GM18870 (cell line): Measurements from ENCODE around the gene CD8B2.
"Not testable (repeated sequence)": the region's sequence is repeated elsewhere in the genome, so short reads cannot be mapped to it uniquely, and the experiment has no call there.

ENCODE experiments used
- ATAC-seq: cut with Tn5 transposase; IDR thresholded peaks from one replicate; pipeline ENCODE4 v1.9.1; 2021; ENCODE audit warnings: moderate library complexity; ENCODE audit not compliant: unreplicated experiment

CD8B2 gene

DNA sequence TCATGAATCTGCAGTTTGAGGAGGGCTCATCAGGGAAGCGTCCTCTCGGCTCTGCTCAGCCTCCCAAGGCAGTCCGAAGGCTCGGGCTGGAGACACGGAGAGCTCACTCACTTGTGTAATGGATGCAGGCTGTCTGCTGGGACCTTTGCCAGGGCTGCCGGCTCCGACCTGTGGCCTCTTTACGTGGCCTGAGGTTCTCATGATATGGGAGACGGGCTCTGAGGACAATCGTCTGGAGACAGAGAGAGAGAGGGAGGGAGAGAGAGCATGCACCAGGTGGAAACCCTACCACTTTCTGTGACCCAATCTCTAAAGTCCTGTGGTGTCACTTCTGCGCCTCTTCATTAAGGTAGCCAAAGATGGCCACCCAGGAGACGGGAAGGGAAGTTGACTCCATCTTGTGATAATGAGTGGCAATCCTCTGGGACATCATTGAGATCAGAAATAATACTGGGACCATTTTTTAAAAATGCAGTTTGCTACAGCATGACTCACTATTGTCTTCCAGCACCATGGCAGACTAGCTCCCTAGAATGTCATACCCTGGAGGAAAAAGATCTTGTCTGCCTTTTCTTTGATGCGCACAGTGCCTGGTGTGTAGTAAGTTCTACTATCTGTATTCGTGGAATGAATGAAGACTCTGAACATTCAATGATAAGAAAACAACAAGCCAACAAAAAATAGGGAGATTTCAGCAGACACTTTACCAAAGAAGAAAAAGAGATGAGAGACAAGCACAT, 60.2 kb downstream of the CD8B2 start:
- no peak for ATAC-seq

DNA sequence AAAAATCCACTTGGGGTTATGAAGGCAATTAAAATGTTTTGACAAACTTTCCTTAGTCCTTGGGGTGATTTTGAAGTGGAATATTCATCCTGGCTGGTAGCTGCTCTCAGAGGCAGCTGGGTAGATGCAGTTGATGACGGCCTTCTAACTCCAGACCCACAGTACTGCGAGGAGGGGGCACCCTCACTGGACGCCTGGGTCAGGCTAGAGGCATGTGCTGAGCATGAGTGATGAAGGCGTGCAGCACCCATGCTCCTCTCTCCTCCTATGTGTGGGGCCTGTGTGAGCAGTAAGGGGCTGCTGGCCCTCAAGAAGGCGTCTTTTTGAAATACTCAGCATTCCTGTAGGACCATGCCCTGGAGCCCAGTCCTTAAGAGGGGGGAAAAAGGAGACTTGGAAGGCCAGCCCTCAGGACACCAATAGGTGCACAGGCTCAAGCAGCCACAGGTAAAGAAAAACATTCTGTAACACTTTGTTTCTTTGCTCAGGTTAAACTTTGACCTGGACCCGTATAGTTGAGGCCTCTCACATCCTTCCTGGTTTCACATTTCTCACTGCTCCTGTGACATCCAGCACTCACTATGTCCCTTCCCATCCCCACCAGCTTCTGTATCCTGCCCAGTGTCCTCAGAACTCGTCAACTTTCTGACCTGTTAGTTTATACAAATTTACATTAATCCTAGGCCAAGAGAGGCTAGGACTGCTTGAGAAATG, 64.4 kb downstream of the CD8B2 start:
- no peak for ATAC-seq

DNA sequence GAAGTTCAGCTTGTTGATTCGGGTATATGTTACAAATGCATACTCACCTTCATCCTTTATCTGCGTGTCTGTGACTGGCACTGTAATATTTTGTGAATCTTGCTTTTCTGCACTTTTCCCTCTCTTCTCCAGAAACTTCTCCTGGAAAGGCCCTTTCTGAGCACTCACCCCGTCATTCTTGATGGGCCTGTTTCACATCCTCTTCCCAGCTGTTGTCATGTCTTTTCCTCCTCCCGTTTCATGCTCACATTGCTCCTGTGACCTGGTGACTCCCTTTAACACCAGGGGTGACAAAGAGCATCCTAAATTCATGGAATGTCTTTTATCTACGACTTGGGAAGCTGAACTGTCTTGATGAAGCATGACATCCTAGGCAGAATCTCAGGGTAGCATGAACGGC, 65.8 kb downstream of the CD8B2 start:
- no peak for ATAC-seq

DNA sequence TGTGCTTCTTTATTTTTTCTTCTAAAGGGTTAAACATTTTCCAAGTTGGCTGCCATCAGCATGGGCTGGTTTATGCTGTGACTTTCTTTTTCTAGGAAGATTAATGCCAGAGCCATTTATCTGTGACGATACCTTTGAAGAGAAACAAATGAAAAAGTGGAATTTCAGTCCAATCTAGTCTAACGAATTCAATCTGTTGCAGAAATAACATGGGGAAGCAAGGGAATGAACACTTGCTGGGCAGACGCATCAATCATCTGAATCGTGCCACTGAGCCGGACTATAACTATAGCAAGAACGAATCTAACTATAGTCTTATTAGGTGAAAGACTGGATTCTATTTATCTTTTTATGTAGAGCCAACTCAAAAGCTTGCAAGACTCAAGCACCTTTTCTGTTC, 66.2 kb downstream of the CD8B2 start:
- ATAC-seq = no peak

DNA sequence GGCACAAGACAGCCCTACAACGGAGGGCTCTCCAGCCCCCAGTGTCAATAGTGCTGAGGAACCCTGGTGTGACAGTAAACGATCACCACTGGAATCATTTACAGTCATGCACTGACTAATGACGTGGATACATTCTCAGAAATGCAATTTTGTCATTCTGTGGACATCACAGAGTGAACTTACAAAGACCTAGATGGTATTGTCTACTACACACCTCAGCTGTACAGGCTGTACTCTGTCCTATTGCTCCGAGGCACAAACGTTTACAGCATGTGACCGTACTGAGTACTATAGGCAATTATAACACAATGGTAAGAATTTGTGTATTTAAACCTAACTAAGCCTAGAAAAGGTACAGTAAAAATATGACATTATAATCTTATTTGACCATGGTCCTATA, 67.2 kb downstream of the CD8B2 start:
- no peak for ATAC-seq

DNA sequence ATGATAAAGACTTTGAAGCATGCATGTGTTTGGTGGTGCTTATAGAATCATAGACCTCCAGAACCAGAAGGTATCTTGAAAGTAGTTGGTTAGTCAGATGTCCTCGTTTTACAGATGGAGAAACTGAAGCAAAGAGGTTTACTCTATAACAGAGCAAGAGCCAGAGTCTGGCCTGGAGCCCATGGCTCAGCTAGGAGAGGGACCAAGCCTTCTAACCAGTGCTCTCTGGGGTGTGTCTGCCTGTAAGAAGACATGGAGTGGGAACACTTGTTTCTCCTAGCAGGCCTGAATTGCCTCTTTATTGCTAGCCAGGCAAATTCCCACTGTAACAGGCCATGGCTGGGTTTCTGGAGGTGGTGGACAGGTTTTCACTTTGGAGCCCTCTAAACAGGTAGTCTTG, 67.9 kb downstream of the CD8B2 start:
- ATAC-seq = no peak

DNA sequence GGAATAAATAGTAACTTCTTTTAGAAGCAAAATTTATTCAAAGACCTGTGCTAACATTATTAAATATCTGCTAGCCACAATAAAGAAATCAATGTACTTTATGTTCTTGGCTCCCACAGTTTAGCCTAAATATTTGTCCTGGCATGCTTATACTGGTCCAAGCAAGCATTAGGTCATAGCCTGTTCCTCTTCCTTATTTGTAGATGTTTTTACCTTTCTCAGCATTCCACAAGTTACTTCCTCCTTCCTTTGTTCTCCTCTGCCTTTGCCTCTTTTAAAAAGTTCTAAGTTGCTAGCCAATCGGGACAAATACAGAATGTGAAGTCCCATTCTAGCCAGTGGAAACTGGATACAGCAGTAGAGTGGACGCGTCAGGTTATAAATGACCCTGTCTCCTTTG, 72.6 kb downstream of the CD8B2 start:
- not testable (repeated sequence) for ATAC-seq

DNA sequence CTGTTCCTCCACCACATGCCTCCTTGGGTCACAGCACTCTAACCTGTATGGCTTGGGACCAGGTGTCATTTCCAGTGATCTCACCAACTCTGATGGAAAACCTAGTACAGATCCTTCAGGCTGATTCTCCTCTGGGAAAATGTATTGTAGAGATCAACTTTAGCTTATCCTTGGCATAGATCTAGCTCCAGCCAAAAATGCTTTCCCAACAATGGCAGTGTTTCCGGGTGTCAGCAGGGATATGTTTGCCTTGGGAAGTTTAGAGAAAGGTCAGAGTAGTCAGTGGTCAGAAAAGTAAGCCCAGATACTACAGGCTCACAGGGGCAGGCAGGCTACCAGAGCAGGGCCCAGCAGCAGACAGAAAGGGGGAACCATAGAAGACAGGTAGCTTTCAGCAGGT, 73.6 kb downstream of the CD8B2 start:
- no peak for ATAC-seq

DNA sequence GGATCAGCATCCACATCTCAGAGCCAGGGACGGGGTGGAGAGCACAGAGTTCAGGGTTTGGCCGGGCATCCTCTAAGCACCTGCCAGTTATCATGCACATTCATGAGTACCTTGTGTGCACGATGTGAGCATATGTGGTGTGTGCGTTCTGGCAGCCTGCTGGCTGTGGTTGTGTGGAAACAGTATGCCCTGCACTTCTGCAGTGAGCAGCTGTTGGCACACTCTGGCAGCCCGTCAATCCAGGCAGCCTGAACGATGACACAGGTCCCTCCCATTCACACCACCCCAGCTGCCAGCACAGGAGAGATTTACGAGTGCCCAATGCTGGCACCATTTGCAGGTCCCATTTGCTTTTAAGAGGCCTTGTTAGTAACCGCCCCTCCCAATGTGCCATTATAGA, 74.2 kb downstream of the CD8B2 start:
- no peak for ATAC-seq

DNA sequence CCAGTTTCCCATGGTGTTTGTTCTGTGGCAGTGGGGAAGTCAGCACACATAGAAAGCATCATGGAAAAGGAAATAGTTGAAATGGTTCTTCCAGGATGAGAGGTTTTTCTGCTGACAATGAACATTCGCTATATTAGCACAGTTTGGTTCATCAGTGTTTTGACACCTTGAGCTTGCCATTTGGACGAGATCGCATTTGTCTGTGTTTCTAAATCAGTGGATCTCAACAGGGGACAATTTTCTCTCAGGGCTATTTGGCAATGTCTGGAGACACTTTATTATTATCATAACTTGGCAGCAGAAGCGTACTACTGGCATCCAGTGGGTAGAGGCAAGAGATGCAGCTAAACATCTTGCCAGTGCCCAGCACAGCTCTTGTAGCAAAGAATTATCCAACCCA, 74.6 kb downstream of the CD8B2 start:
- ATAC-seq = no peak

DNA sequence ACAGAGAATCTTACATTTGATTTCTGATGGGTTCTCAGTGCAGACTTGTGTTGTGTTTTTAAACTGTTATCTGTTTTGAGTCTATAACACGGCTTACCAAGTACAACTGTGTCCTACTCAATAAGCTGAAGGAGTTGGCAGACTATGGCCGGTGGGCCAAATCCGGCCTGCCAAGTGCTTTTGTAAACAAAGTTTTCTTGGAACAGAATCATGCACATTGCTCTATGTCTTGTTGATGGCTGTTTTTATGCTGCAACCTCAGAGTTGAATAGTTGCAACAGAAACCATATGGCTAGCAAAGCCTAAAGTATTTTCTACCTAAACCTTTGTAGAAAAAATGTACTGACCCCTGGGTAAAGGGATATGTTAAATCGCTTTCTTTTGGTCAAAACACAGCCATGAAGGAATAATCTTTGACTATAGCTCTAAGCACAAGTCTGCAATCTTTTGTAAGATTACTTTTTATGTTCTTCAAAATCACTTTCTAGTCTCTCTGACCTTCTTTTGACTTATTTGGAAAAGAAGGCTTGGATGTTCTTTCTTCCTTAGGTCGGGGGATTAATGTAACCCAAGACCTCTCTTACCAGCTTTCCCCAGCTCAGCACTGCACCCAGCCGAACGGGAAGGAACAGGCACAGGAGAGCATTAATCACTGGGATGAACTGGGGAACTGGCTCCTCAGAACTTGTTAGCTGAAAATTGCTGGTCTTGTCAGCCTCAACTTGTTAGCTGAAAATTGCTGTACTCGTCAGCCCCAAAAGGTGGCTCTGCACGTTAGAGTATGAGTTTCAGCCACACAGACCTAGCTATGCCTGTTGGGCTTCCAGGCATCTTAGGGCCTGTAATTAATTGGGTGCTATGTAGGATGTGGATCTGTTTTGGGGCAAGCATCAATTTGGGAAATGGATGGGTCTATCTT, 75.4 kb downstream of the CD8B2 start:
- no peak for ATAC-seq

DNA sequence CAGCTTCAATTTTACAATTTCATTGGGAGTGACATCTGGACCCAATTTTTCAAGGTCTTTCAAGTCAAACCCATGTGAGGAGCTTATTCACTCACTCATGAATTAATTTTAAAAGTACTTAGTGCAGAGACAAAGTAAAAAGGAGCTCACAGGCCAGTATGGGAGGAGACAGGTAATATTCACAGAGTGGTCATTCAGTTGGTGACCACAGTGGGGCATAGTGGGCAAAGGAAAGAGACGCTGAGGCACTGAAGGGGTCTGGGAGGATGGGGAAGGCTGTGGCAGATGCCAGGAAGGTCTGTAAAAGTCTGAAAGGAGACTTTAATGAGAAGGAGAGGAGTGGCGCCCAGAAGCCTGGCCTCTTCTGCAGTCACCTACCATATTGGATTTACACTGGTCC, 76.0 kb downstream of the CD8B2 start:
- no peak for ATAC-seq

DNA sequence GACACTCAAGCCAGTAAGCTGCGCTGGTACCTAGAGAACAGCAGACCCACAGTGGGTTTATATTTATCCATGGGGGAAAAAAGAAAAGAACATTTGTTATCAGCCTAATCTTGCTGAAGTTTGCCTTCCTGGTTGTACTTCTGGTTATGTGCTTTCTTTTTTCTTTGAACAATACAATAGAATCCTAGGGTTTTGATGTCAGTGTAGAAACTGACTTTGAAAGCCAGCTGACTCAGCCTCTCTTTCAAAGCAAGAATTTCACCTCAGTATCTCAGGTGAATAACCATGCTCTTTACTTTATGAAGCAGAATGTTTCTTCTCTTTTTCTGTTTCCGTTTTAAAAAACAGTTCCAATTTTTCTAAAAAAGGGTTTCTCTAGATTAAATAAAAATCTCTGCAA, 78.4 kb downstream of the CD8B2 start:
- ATAC-seq = no peak

DNA sequence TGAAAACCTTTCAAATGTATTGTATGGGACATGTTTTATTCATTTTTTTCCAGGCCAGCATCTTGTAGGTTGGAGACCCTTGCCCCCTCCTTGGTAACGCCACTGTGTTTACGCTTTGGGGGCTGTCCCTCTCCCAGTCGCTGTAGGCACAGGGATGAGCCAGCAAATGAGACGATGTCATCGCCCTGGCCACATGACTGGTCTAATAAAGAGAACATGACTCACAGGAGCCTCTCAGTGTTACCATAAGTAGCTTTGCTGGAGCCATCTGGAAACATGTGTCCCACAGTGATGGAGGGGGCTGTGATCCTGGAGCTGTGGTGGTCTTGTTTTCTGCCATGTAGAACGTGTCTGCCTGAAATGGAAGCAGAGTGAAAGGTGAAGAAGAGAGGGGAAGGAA, 78.9 kb downstream of the CD8B2 start:
- ATAC-seq = no peak

DNA sequence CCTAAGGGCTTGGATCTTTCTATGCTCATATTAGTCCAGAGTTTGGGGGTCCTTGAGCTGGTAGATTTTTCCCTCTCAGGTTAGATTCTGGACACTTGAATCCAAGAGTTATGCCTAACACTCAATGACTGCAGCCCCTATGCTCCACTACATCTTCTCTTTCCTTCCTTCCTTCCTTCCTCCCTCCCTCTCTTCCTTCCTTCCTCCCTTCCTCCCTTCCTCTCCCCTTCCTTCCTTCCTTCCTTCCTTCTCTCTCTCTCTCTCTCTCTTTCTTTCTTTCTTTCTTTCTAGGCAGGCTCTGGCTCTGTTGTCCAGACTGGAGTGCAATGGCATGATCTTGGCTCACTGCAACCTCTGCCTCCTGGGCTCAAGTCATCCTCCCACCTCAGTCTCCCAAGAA, 79.3 kb downstream of the CD8B2 start:
- not testable (repeated sequence) for ATAC-seq

DNA sequence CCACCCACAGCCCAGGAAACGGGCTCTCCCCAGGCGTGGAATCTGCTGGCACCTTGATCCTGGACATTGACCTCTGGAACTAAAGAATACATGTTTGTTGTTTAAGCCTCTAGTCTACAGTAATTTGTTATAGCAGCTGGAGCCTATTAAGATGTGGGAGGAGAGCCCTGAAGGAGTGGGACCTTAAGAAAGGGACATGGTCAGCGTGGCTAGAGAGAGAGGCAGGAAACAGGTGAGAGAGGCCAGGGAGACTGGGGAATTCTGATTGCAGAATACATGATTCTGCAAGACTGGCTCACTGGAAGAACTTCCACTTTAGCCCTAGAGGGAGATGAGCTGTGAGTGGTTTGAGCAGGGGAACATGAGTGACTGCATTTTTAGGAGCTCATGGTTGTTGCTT, 83.2 kb downstream of the CD8B2 start:
- ATAC-seq = no peak
